HG03159 (cell line): ENCODE results near the gene BRD3OS.

Experiments
- ATAC-seq: cut with Tn5 transposase; IDR thresholded peaks from one replicate; pipeline ENCODE4 v1.9.1; 2021; ENCODE audit warnings: mild to moderate bottlenecking, moderate library complexity; ENCODE audit not compliant: unreplicated experiment

The BRD3OS gene

GRCh38 chr9:134032456-134033222 lies 7.4 kb downstream of the BRD3OS start:
- ATAC-seq, result no peak

- ATAC-seq, result no peak
Measured at GRCh38 chr9:134033516-134034214, 8.4 kb downstream of the BRD3OS start.

DNA sequence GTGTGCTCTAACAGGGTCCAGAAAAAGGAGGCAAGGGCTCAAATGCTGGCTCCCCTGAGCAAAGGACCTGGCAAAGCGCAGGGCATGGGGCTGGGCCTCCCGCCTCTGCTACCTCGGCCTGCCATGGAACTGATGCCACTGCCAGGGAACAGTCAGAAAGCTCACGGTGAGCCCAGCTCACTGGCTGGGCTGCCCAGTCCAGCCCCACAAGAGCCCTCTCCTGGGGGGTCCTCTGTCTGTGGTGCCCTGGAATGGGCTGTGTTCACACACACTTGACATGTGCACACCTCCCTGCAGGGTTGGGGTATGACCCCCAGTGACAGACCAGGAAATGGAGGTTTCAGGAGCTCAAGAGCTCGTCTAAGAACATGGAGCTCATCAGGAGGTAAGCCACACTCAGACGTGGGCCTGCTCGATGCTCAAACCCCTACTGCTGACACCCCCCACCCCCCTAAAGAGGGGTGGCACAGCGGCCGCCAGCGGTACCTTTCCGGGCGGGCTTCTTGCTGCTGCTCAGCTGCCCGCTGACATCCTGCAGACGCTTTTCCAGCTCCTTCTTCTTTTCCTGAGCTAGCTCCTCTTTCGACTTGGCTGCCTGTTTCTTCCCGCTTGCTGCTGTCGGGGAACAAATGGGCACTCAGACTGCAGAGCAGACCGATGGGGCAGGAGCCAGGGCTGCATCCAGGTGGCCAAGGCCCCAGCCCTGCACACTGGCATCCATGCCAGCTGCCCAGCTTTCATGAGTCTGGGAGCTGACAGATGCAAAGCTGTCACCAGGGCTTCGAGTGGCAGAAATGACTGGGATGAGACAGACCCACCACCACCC lies 9.1 kb downstream of the BRD3OS start:
- no peak for ATAC-seq

DNA sequence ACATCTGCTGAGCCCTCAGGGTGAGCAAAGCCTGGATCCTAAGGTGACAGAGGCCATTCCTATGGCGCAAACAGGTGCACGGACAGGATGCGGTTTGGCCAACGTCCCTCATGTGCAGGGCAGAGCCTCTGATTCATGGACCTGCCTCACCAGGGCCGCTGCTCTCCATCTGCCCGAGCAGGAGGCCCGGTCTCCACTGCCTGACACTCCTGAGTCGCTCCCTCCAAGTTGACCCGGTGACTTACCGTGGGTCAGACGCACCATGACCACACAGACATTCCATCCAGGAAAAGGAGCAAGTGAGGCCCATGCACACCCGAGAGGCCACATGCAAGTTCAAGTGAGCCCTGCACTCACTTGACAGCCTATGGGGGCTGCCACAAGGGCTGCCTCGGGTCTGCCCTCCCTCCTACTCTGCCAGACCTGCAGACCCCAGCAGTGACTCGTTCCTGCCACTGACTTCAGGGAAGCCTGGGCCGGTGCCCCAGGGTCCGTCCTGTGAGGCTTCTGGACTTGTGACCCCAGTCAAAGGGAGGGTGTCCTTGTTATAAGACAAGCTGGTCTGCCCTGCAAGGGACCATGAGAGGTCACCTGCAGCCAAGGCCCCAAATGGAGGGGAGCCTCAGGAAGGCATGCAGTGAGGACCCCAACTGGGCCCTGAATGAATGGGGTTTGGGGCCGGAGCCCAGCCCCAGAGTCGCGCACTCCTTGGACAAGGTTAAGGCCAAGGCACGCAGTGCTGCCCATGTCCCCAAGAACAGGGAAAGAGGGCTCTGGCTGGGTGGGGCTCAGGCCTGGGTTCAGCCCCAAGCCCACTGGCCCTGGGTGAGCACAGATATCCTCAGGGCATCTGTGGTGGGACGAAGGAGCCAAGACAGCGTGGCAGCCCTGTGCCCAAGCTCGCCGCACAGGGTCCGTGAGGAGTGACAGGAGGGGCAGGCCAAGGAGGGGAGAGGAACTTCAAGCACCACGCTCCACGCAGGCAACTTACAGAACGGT lies 10.1 kb downstream of the BRD3OS start:
- no peak for ATAC-seq

DNA sequence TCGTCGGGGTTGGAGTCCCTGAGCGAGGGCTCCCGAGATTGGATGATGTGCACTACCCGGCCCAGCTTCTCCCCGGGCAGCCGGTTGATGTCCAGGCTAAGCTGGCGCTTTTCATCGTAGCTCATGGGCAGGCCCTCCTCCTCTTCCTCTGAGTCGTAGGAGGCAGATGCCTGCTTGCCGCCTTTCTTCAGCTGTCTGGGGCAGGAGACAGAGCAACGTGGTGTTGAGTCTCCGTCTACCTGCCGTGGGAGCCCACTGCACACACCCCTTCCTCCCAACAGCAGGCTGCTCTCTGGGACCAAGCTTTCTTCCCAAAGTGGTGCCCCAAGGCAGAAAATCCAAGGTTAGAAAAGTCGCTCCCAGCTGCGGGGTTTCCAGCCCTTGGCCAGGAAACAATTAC lies 10.8 kb downstream of the BRD3OS start:
- ATAC-seq, result no peak

- no peak for ATAC-seq
Measured at GRCh38 chr9:134037641-134038040, 12.4 kb downstream of the BRD3OS start.

- no peak for ATAC-seq
Measured at GRCh38 chr9:134039386-134040175, 14.3 kb downstream of the BRD3OS start.

- ATAC-seq, result no peak
Measured at GRCh38 chr9:134040176-134040565, 14.9 kb downstream of the BRD3OS start.

DNA sequence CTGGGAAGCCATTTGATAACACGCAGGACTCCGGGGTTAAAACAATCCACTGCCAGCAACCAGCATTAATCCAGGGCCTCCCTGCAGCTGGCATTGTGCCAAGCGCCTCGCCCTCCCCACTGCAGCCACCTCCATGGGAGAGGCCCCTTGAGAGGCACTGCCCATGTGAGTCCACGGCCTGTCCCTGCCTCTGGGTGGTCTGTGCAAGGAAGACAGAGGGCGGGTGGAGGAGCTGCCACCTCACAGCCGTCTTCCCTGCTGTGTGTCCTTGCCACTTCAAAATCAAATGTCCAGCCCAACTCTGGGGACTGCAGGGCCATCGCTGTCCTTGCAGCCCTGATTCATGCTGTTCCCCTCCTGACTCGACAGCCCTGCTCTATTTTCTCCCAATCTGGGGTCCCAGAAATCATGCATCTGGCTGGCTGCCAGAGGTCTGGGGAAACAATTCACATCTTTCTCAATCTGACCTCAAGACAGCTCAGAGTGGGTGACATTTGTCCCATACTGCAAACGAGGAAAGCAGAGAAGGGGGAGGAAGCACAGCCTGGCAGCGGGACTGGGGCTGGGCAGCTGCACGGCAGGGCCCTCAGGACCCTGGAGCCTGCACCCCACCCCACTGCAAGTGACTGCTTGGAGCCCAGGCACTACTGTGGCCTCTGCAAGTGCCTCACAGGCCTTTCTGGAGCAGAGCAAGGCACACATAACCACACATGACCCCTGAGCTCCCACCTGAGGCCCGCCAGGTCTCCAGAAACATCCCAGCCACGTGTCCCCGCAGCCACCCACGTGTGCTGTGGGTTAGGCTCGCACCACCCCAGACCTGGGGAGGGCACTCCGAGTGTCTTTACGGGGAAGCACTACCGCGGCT lies 15.7 kb downstream of the BRD3OS start:
- no peak for ATAC-seq

DNA sequence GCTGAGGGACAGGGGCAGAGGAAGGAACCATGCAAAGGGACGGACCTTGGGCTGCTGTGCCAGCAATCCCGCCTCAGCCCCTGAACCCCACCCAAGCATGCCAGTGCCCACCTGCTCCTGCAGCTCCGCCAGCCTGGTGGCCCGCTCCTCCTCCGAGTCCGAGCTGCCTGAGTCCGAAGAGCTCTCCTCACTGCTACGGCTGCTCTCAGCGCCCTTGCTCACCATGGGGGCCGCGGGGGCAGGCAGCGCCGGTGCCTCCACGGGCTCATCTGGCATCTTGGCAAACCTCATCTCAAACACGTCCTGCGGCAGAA lies 16.3 kb downstream of the BRD3OS start:
- no peak for ATAC-seq

DNA sequence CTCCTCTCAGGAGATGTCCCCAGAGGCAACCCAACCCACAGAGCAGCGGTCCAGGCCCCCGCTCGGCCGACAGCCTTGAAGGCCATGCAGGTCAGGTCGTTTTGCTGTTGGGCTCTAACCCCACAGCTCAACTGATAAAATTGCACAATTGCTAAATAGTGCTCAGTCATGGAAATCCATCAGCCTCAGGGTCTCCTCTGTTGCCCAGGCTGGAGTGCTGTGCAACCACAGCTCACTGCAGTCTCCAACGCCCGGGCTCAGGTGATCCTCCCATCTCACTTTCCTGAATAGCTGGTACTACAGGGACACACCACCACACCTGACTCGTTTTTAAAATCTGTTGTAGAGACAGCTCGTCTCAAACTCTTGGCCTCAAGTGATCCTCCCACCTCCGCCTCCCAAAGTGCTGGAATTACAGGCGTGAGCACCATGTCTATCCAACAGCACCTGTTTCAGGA lies 18.3 kb downstream of the BRD3OS start:
- ATAC-seq, result no peak

DNA sequence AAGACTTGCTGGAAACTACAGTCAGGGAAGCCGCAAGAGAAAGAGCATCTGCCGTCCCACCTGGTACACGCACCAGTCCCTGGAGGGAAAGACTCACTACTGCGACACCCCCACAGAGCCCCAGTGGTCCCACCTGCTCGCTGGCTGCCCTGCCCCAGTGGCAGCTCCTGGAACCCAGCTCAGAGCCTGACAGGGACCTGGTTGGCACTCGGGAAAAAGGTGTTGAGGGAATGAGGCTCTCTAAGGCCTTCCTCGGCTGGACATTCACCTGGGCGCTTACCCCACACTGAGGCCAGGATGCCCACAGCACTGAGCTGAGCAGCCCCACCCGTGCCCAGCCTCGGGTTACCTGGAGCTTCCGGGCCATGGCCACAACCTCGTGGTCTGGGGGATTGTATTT lies 19.7 kb downstream of the BRD3OS start:
- no peak for ATAC-seq

- ATAC-seq, result no peak
Measured at GRCh38 chr9:134045841-134046544, 20.7 kb downstream of the BRD3OS start.

GRCh38 chr9:134046894-134047681 lies 21.8 kb downstream of the BRD3OS start:
- no peak for ATAC-seq

- ATAC-seq, result no peak
Measured at GRCh38 chr9:134047868-134048581, 22.7 kb downstream of the BRD3OS start.

GRCh38 chr9:134048582-134048968 lies 23.3 kb downstream of the BRD3OS start:
- ATAC-seq, result no peak

DNA sequence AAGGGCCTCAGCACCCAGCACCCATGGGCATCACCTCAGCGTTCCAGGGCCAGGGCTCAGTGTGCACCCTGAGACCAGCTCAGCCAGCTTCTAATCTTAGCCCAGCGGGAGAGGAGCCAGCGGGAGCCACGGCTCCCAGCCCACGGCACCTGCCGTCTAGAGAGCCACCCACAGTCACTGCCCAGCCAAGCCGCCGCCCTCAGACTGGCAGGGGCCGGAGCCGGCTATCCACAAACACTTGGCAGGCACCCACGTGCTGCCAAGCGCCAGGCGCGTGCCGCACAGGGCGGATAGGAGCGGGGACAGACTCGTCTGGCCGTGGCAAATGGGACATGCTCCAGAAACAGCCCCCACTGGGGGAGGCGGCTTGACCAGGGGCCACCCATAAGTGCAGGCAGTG lies 24.0 kb downstream of the BRD3OS start:
- ATAC-seq, result no peak
